ENCODE results near the gene CACNA2D4.

GRCh38 chr12:1744932-1745331, 173.5 kb downstream of the CACNA2D4 start:
- TF ChIP-seq, protein P1, sequence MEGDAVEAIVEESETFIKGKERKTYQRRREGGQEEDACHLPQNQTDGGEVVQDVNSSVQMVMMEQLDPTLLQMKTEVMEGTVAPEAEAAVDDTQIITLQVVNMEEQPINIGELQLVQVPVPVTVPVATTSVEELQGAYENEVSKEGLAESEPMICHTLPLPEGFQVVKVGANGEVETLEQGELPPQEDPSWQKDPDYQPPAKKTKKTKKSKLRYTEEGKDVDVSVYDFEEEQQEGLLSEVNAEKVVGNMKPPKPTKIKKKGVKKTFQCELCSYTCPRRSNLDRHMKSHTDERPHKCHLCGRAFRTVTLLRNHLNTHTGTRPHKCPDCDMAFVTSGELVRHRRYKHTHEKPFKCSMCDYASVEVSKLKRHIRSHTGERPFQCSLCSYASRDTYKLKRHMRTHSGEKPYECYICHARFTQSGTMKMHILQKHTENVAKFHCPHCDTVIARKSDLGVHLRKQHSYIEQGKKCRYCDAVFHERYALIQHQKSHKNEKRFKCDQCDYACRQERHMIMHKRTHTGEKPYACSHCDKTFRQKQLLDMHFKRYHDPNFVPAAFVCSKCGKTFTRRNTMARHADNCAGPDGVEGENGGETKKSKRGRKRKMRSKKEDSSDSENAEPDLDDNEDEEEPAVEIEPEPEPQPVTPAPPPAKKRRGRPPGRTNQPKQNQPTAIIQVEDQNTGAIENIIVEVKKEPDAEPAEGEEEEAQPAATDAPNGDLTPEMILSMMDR (IDR thresholded peaks at IDR 0.05; ENCODE audit: extremely low read depth in 1 of 2, insufficient read depth in 1 of 2, low read depth in 1 of 2, low read length in 2 of 2), result no peak
- TF ChIP-seq, protein P2, sequence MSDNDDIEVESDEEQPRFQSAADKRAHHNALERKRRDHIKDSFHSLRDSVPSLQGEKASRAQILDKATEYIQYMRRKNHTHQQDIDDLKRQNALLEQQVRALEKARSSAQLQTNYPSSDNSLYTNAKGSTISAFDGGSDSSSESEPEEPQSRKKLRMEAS (IDR thresholded peaks at IDR 0.05; ENCODE audit: insufficient read depth, insufficient read length), result no peak
- TF ChIP-seq POLR2A (IDR thresholded peaks at IDR 0.05; ENCODE audit: low read depth, low read length), result no peak
- TF ChIP-seq GATA2 (IDR thresholded peaks at IDR 0.05; ENCODE audit: insufficient read depth, insufficient read length, low read depth, low read length), result no peak

Data from endothelial cell of umbilical vein (primary cell).